Ammon's horn (tissue), 1 donor: Measurements from ENCODE around the gene ROR1.
A peak's percentile ranks its signal among the peaks of the same experiment; 100 is the strongest.

Experiments used
- DNase-seq: peaks from one replicate; pipeline ENCODE4 v3.0.0-alpha.2; 2016; ENCODE audit warnings: low spot score

The ROR1 gene

DNA sequence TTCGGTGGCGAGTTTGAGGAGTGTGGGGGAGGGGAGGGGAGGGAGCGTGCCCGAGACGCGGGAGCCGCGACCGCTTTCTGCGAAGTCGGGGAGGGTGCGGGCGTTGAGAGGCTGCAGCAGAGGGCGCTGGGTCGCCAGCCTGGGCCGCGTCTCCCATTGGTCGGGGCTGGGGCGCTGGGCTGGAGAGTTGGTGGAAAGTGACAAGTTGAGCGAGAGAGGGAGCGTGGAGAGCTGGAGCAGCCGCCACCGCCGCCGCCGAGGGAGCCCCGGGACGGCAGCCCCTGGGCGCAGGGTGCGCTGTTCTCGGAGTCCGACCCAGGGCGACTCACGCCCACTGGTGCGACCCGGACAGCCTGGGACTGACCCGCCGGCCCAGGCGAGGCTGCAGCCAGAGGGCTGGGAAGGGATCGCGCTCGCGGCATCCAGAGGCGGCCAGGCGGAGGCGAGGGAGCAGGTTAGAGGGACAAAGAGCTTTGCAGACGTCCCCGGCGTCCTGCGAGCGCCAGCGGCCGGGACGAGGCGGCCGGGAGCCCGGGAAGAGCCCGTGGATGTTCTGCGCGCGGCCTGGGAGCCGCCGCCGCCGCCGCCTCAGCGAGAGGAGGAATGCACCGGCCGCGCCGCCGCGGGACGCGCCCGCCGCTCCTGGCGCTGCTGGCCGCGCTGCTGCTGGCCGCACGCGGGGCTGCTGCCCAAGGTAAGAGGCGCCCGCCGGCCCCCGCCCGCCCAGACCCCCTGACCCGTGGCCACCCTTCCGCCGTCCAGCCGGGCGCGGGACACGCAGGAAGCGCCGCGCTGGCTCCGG lies at the start of gene ROR1:
Gene ROR1 (plus strand): TSS at position 203 of the 802 bp plus-strand sequence.
- DNase-seq: peak; percentile 92

DNA sequence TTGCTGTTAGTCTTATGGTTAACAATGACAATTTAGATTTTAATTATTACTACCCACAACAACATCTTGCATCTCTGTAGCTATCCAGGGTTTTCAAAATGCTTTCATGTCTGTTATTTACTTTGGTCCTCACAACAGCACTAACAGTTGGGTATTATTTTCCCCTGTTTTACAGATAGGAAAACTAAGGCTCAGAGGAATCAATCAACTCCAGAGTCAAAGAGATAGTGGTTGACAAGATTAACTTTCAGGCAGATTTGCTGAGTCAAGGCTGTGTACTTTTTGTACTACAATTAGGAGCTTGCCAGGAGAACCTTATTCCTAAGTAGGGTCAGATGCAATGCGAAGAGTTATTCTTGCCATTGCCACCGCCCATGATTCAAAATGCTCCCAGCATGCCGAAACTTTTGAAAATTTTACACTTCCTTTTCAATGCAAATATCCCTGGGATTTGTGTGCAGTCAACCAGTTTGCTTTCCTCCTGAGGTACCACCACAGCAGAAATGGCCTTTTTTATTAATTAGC lies 49.4 kb upstream of the ROR1 start:
- no peak for DNase-seq

DNA sequence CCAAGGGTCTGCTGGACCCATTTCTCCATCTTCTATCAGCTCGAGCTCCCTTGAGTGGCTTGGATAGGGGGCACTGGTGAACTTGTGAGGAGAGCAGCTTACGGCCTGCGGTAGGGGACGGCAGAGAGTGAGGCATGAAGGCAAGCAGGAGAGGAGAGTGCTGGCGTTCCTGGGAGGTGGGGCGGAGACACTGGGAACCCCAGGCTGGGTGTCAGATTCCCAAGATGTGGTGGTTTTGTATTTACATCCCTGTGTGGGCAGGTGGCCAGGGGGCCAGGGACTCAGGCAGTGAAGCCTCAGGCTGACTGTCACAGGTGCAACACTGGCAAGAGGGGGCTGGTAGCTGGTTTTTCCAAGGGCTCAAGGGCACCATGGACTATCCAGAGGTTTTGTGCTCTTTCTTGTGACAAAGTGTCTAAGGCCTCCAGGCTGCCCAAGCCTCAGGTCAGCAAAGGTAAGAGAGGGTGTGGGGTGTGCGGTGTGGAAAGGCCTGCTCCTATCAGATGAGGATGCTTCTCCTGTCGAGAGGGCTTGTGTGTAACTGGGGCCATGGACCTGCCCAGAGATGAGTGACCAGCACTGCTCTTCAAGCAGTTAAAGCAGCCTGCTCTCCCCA lies 45.1 kb upstream of the ROR1 start:
- no peak for DNase-seq

DNA sequence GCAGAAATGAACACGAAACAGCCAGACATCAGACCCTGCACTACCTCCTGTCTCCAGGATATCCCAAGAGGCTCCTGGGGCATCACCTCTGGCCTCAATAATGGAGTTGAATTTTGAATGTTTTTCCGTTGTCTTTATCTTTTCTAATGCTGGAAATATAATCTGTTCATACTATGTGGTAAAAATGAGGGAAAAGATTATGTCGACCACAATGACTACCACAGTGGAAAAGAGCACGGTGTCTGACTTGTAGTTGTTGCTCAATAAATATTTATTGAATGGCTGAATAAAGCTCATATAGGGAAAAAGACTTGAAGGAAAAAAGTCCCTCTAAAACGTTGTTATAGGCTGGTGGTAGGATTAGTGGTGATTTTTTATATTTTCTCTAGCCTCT lies 44.6 kb upstream of the ROR1 start:
- no peak for DNase-seq

DNA sequence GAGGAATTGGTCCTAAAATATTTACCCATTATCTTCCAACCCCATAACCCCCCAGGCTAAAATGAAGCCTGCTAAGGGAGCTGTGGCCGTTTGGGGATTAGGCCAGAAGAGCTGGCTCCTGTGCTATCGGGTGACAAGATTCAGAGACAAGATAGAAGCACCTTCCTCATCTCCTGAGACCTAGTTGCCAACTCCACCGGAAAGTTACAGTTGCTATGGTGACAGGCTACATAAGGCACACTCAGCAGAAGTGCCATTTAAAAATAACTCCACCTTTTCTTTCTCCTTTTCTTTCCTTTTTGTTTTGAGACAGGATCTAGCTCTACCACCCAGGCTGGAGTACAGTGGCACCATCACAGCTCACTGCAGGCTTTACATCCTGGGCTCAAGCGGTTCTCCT lies 43.6 kb upstream of the ROR1 start:
- DNase-seq: peak; percentile 7

DNA sequence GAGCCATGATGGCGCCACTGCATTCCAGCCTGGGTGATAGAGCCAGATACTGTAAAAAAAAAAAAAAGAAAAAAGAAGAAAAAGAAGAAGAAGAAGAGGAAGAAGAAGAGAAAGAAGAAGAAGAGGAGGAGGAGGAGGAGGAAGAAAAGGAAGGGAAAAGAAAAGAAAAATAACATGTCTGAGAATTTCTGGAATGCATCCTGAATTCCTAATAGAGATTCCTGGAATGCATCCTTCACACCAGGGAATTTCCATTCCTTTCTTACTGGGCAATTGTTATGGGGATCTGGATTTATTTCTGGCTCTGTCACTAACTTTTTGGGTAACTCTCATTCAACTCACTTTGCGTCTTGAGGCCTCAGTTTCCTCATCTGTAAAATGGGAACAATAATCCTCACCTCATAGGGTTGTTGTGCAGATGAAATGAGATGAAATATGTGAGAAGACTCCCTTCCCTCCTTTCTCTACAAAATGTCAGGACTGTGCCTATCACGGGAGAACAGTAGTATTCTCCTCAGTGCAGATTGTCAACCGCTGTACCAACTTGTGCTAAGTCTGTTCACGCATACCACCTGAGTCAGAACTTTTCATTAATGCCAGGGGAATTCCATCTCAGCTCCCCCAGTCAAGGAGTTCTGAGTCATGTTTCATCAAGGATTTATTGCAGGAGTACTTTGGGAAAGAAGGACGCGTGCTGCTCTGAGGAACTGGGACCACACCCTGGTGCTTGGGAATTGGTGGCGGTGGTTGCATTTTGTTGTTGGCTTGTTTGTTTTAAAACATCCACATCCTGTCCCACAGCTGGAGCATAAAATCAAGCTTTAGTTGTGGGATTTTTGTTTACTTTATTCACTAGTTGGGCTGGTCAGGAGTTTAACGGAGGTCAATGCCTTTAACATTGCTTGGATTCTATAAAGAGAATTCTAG lies 42.4 kb upstream of the ROR1 start:
- DNase-seq: no peak

DNA sequence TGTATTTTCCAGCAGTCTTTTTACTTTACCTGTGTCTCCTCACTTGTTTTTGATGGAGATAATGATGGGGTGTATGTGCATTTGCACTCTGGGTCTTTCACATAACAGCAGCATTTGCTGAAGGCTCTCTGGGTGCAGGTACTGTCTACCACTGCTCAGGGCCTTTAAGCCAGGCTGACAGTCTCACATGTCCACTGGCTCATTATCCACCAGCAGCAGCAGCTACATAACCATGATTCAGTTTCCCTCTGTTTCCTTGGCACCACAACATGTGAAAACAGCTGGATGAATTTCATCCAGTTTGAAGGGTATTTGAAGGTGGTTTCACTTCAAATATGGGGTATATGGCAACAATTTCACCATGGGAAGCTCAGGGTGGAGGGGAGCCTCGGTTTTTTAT lies 41.2 kb upstream of the ROR1 start:
- no peak for DNase-seq

DNA sequence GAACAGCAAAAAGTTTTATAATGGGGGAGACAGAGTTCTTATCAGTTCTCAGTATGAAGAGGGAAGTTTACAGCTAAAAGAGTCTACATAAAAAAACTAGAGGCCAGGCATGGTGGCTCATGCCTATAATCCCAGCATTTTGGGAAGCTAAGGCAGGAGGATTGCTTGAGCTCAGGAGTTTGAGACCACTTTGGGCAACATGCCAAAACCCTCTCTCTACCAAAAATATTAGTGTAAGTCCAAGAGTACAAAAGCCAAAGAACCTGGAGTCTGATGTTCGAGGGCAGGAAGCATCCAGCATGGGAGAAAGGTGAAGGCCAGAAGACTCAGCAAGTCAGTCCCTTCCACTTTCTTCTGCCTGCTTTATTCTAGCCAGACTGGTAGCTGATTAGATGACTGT lies 35.0 kb upstream of the ROR1 start:
- no peak for DNase-seq

DNA sequence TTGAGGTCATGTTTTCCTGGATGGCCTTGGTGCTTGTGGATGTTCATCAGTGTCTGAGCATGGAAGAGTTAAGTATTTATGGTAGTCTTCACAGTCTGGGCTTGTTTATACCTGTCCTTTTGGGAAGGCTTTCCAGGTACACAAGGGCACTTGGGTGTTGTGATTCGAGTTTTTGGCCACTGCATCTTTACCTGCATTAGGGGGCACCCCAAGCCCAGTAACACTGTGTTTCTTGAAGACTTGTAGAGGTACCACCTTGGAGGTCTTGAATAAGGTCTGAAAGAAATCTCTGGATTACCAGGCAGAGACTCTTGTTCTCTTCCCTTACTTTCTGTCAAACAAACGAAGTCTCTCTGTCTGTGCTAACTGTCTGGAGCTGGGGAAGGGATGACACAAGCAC lies 34.4 kb upstream of the ROR1 start:
- no peak for DNase-seq

DNA sequence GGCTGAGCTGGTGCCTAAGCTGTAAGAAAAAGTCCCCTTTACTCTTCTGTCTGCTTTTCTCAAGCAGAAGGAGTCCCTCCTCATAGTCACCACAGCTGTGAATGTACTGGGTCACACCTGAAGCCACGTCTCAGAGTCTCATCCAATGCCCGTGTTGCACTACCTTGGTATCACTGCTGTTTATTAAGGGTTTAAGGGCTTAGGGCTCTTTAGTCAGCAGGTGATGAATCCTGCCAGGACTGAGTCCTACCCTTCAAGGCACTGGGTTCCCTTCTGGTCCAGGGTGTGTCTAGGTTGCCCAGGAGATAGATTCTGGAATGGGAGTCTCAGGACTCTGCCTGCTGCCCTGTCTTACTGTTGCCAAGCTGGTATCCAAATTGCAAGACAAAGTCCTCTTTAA lies 33.4 kb upstream of the ROR1 start:
- no peak for DNase-seq

DNA sequence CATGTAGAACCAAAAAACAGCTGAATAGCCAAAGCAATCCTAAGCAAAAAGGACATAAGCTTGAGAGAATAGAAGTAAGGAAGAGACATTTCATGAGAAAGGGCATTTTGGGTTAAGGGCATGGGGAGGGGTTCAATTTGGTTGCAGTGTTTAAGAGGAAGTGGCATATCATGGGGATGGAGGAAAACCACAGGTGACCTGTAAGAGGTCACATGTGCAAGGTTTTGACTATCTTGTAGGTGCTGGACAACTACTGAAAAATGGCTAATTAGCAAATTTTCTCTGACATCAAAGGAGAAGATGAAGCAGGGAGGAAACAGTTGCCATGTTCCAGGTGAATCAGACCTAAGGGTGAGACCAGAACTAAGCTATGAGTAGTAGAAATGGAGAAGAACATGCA lies 31.3 kb upstream of the ROR1 start:
- DNase-seq: no peak

DNA sequence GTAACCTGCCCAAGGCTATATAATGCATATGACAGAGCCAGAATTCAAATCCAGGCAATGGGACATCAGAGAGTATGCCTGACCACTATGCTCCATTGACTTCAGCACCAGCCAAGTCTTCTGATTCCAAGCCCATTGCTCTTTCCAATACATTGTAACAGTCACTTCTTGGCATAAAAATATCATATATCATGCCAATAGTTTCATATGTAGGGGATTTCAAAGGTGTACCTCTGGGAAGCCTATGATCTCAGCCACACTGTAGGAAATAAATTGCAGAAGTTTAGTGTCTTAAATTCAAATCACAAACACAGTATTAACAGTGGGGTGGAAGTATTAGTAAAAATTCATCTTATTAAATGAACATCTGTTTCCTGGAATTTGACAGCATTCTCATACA lies 30.0 kb upstream of the ROR1 start:
- DNase-seq: no peak

DNA sequence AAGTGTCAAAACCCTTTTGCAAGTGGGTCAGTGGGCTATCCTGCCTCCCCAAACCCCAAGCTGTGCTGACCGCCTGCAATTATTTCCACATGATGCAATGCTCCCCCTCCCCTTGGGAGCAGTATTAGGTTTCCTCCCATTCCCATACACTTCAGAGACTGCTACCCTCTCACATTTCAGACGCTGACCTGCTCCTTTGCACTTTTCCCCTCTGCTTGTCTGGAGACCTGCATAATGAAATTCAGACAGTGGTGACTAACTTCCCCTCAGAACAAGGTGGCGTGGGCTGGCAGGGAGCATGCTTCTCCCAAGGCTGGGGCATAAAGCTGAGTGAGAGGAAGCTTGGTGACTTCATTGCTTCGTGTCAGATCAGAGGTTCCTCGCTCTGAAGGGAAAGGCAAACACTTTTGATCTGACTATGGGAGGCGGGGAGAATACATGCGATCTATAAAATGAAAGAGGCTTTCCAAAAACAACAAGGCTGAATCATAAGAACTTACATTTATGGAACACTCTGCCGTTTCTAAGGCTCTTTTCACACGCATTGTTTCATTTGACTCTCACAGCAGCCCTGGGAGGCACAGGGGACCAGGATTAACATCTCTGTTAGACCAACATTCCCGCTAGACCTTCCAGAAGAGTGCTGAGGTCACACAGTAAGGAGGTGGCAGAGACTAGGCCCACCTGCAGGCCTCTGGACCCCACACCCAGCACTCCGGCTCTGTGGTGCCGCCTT lies 27.5 kb upstream of the ROR1 start:
- DNase-seq: no peak

DNA sequence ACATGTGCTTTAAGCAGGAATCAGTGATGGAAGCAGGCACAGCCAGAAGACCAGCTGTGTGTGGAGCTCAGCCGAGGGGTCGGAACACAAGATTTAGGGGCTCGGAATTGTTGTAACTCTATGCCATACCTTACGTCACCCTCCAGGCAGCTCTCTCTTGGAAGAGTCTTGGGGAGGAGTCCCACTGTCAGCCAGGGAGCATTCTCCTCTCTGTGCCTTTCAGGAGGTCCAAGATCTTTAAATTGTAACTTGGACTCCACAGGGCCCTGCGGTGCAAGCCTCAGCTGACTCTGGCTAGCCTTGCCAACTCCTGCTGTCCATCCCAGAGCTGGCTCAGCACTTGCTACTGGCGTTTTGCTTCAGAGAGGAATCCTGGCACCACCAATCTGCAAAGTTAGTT lies 26.4 kb upstream of the ROR1 start:
- DNase-seq: no peak

DNA sequence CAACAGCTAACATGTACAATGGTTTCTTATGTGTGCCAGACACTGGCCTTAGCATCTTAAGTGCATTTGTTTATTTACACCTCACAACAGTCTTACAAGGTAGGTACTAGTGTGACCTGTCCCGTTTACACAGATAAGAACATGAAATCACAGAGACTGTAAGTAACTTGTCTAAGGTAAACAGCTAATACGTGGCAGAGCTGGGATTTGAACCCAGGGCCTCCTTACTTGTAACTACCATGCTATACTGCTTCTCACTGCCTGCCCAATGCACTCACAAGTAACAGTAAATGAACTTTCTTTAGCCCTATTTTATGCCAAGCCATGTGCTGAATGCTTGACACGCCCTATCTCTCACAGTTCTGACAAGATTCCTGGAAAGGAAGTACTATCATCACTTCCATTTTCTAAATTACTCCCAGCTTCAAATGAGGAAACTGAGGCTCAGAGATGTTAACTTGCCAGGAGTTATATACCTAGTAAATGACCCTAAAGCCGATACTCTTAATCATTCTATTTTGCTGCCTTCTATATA lies 25.7 kb upstream of the ROR1 start:
- no peak for DNase-seq

DNA sequence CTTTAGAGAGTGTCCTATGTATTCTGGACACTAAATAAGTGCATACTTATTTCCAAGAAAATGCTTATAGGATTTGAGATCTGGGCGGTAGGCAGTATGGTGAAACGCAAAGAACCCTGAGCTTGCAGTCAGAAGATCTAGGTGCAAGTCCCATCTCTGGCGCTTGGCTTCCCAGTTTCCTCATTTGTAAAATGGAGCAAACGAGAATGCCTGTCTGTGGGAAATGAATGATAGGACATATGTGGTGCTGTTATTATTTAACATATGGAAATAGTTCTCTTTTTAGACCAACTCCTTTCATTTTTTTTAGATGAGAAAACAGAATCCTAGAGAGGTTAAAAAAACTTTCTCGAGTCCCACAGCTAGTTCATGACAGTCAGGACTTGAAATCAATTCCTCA lies 25.2 kb upstream of the ROR1 start:
- DNase-seq: no peak

DNA sequence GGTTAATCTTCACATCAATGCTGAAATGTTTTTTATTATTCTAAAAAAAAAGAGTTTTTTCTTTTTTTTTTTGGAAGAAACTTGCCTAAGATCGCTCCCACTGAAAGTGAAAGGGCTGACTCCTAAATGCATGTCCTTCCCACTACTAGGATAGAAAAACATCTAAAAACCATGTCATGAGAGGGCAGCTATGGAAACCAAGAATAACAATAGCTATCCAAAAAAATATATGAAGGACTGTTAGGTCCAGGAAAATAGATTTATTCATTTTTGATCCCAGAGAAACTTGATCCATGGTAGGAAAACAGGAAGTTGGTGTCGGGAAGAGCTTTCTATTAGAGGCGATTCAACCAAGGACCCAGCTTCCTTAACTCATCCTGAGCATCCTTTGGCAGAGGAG lies 23.1 kb upstream of the ROR1 start:
- DNase-seq: no peak

DNA sequence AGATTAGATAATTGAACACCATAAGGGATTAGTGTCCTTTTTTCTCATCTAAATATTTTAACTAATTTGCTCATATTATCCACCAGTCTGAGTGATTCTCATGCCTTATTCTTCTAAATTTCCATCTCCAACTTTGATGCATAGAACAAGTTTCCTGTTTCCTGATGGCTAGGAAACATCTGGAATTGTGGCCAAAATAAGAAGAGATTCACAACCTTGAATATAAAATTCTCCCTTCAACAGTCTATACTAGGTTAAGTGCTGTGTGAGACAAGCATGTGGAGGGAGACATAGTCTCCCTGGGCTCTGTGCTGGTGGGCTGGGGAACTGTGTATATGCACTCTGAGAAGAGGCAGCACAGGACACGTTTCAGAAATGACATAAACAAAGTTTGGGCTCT lies 21.6 kb upstream of the ROR1 start:
- DNase-seq: no peak

DNA sequence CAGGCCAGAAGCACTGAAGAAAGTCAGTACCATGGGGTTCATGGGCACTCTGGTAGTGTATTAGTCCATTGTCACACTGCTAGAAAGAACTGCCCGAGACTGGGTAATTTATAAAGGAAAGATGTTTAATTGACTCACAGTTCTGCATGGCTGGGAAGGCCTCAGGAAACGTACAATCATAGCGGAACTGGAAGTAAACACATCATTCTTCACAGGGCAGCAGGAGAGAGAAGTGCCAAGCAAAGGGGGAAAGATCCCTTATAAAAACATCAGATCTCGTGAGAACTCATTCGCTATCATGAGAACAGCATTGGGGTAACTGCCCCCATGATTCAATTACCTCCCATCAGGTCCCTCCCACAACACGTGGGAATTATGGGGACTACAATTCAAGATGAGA lies 20.2 kb upstream of the ROR1 start:
- no peak for DNase-seq

DNA sequence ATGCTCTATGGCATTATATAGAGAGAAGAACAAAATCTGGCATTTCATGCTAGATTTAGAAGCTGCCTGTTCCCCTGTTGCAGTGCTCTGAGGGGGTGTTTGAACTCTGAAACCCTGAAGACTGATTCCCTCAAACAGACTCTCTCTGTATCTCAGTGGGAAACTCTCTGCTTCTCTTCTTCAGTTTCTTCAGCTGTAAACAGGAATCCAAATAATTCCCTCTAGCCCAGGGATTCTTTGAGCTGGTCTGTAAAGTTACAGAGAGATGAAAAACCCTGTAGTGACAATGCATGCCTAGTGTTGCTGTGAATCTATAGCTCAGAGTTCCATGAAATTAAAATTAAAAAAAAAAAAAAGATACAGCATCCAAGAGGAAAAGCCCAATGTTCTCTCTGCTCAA lies 17.0 kb upstream of the ROR1 start:
- no peak for DNase-seq

DNA sequence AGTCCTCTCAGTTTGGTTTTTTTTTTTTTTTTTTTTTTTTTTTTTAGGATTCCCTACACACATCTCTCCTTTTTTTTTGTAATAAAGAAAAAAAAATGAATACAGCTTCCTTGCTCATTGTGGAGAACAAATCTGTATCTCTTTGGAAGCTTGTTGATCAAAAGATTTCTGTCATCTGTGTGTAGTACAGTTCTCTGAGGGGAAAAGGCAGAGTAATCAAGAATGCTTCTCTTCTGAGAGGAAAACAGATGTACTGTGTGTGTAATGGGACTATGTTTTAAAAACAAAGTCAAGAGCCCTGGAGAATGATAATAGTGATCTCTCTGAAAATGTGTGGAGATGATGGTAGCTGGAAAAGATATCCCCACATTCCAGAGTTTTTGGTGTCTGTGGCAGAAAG lies 16.5 kb upstream of the ROR1 start:
- DNase-seq: no peak

DNA sequence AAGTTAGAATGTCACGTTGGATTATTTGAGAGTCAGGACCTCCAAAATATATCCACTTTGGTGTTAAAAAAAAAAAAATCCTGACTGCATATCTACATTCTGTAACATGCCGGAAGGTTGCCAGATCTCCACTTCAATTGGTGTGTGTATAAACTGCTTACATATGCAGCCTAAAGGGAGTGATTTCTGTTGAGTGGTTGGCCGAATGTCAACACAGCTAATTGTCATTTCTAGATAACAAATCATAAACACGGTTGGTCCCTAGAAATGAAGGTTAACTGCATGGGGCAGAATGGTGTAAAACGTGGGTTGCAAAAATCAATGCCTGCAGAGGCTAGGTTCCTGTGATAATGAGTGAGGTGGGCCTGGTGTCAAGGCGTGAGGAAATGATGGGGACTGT lies 15.0 kb upstream of the ROR1 start:
- DNase-seq: no peak
